IMR-90 (cell line): ENCODE data around the gene IGF2BP3. TPM values are rescaled to one million over a fixed set of nuclear protein-coding genes. Genes with fewer than 3 reads are reported as not detected.

Source experiments
- ATAC-seq: fragments of 200-7000 bp; cut with Tn5 transposase; 2 replicates; pipeline ENCODE4 v1.9.1; 2020; ENCODE audit warnings: low read depth, mild to moderate bottlenecking, moderate library complexity
- BruUV-seq: library from RNA; stranded (reverse); fragments of 400-500 nt; replicated peaks from 2 replicates; lab custom pipeline; 2021; lab: Mats Ljungman, UMichigan
- CTCF ChIA-PET: fragments of 300-600 bp; formaldehyde crosslinking; extraction: SDS; loops from one replicate; lab custom pipeline; 2021; ENCODE audit warnings: antibody characterized with exemption; lab: Yijun Ruan, JAX
- POLR2A ChIA-PET: fragments of 300-600 bp; sonication (Branson Sonifier 250); formaldehyde crosslinking; loops from one replicate; lab custom pipeline; 2022; ENCODE audit warnings: antibody characterized with exemption; ENCODE audit not compliant: unreplicated experiment; lab: Charles Lee
- DNase-seq: peaks from one replicate; pipeline ENCODE4 v3.0.0; 2013
- H2AFZ ChIP-seq: replicated peaks from 2 replicates; pipeline ENCODE3; 2013; ENCODE audit warnings: low read length, mild to moderate bottlenecking; ENCODE audit not compliant: poor library complexity
- H2AK5ac ChIP-seq: 2 replicates; pipeline ENCODE4 v1.6.1; 2013; ENCODE audit warnings: low read depth, low read length, inconsistent platforms
- H2AK9ac ChIP-seq: replicated peaks from 2 replicates; pipeline ENCODE3; 2013; ENCODE audit warnings: mild to moderate bottlenecking, low read depth, low read length, moderate library complexity; ENCODE audit not compliant: poor library complexity
- H2BK120ac ChIP-seq: 2 replicates; pipeline ENCODE4 v1.6.1; 2013; ENCODE audit warnings: low read depth, low read length, inconsistent platforms
- H2BK15ac ChIP-seq: 3 replicates; pipeline ENCODE4 v1.6.1; 2013; ENCODE audit warnings: low read depth, low read length, inconsistent platforms
- H2BK20ac ChIP-seq: 2 replicates; pipeline ENCODE4 v1.6.1; 2013; ENCODE audit warnings: low read depth, mild to moderate bottlenecking, inconsistent platforms, low read length, moderate library complexity
- H2BK5ac ChIP-seq: 2 replicates; pipeline ENCODE4 v1.6.1; 2013; ENCODE audit warnings: mild to moderate bottlenecking, low read depth, low read length, inconsistent platforms; ENCODE audit not compliant: poor library complexity, severe bottlenecking
- H3K14ac ChIP-seq: replicated peaks from 2 replicates; pipeline ENCODE4 v1.6.1; 2013; ENCODE audit warnings: low read depth, low read length, inconsistent platforms
- H3K18ac ChIP-seq: 2 replicates; pipeline ENCODE4 v1.6.1; 2013; ENCODE audit warnings: low read depth, low read length, control low read depth
- H3K23ac ChIP-seq: 2 replicates; pipeline ENCODE4 v1.6.1; 2013; ENCODE audit warnings: low read depth, low read length, inconsistent platforms
- H3K27ac ChIP-seq: 2 replicates; pipeline ENCODE4 v1.5.1; 2013; ENCODE audit warnings: mild to moderate bottlenecking, control low read depth, low read length; ENCODE audit not compliant: insufficient read depth
- H3K27me3 ChIP-seq: 2 replicates; pipeline ENCODE4 v1.6.1; 2013; ENCODE audit warnings: low read length; ENCODE audit not compliant: control insufficient read depth, insufficient read depth
- H3K36me3 ChIP-seq: 2 replicates; pipeline ENCODE4 v1.6.1; 2013; ENCODE audit warnings: low read length, mixed read lengths; ENCODE audit not compliant: control insufficient read depth, insufficient read depth
- H3K4ac ChIP-seq: 2 replicates; pipeline ENCODE4 v1.6.1; 2013; ENCODE audit warnings: low read depth, low read length, inconsistent platforms
- H3K4me1 ChIP-seq: 2 replicates; pipeline ENCODE4 v1.6.1; 2013; ENCODE audit warnings: low read length, mixed read lengths; ENCODE audit not compliant: control insufficient read depth, insufficient read depth
- H3K4me2 ChIP-seq: 2 replicates; pipeline ENCODE4 v1.6.1; 2013; ENCODE audit warnings: low read depth, mild to moderate bottlenecking, control low read depth, low read length, moderate library complexity
- H3K4me3 ChIP-seq: 2 replicates; pipeline ENCODE4 v1.5.1; 2013; ENCODE audit warnings: low read depth, mild to moderate bottlenecking, control low read depth, low read length, moderate library complexity; ENCODE audit not compliant: insufficient read depth
- H3K56ac ChIP-seq: 2 replicates; pipeline ENCODE4 v1.6.1; 2013; ENCODE audit warnings: low read length, inconsistent platforms; ENCODE audit not compliant: insufficient read depth; ENCODE audit errors: extremely low read depth
- H3K79me1 ChIP-seq, 2 experiments: 2 replicates each; pipeline ENCODE4 v1.6.1; 2013; ENCODE audit warnings: low read length in 2 of 2, inconsistent platforms in 1 of 2, low read depth in 1 of 2
- H3K9ac ChIP-seq: 2 replicates; pipeline ENCODE4 v1.6.1; 2013; ENCODE audit warnings: low read depth, low read length, control low read depth
- H3K9me1 ChIP-seq: 2 replicates; pipeline ENCODE4 v1.6.1; 2013; ENCODE audit warnings: low read length, inconsistent platforms; ENCODE audit not compliant: insufficient read depth
- H3K9me3 ChIP-seq: 2 replicates; pipeline ENCODE4 v1.6.1; 2013; ENCODE audit warnings: low read length; ENCODE audit not compliant: control insufficient read depth, insufficient read depth
- H4K20me1 ChIP-seq: 2 replicates; pipeline ENCODE4 v1.6.1; 2013; ENCODE audit warnings: low read length, inconsistent platforms; ENCODE audit not compliant: insufficient read depth
- H4K5ac ChIP-seq: 2 replicates; pipeline ENCODE4 v1.6.1; 2013; ENCODE audit warnings: mild to moderate bottlenecking, low read depth, low read length, control low read depth
- H4K8ac ChIP-seq, 2 experiments: 2 replicates each; pipeline ENCODE4 v1.6.1; 2013; ENCODE audit warnings: low read depth in 2 of 2, low read length in 2 of 2, control low read depth in 1 of 2, inconsistent platforms in 1 of 2
- H4K91ac ChIP-seq: 2 replicates; pipeline ENCODE4 v1.6.1; 2013; ENCODE audit warnings: low read depth, low read length, inconsistent platforms; ENCODE audit not compliant: insufficient read depth
- BHLHE40 ChIP-seq: fragments of 150-350 bp; IDR thresholded peaks from 2 replicates; pipeline ENCODE4 v1.6.1; 2016; ENCODE audit warnings: mild to moderate bottlenecking, low read depth, low read length
- CEBPB ChIP-seq: IDR thresholded peaks from 2 replicates; pipeline ENCODE4 v1.6.1; 2012; ENCODE audit warnings: low read depth, low read length, improper control_type of control experiment
- CHD1 ChIP-seq: IDR thresholded peaks from 2 replicates; pipeline ENCODE4 v1.6.1; 2012; ENCODE audit warnings: low read depth, low read length, improper control_type of control experiment
- CTCF ChIP-seq: conservative IDR thresholded peaks from 2 replicates; pipeline ENCODE4 v1.5.1; 2012; ENCODE audit warnings: mild to moderate bottlenecking, low read depth, low read length, improper control_type of control experiment
- ELK1 ChIP-seq: fragments of 150-350 bp; IDR thresholded peaks from 2 replicates; pipeline ENCODE4 v1.6.1; 2016; ENCODE audit warnings: low read depth, mild to moderate bottlenecking, low read length, moderate library complexity, borderline replicate concordance
- FOS ChIP-seq: fragments of 150-350 bp; IDR thresholded peaks from 2 replicates; pipeline ENCODE4 v1.6.1; 2016; ENCODE audit warnings: low read depth, low read length
- MAFK ChIP-seq: IDR thresholded peaks from 2 replicates; pipeline ENCODE4 v1.6.1; 2012; ENCODE audit warnings: low read depth, low read length, improper control_type of control experiment
- MAZ ChIP-seq: IDR thresholded peaks from 2 replicates; pipeline ENCODE4 v1.6.1; 2012; ENCODE audit warnings: low read depth, mild to moderate bottlenecking, low read length, improper control_type of control experiment, moderate library complexity, borderline replicate concordance
- MXI1 ChIP-seq: IDR thresholded peaks from 2 replicates; pipeline ENCODE4 v1.6.1; 2012; ENCODE audit warnings: low read depth, mild to moderate bottlenecking, low read length, moderate library complexity, borderline replicate concordance
- NFE2L2 ChIP-seq: fragments of 150-350 bp; IDR thresholded peaks from 2 replicates; pipeline ENCODE4 v1.6.1; 2016; ENCODE audit warnings: low read depth, mild to moderate bottlenecking, low read length
- POLR2A ChIP-seq: IDR thresholded peaks from 2 replicates; pipeline ENCODE4 v1.6.1; 2012; ENCODE audit warnings: mild to moderate bottlenecking, low read depth, low read length
- RAD21 ChIP-seq: IDR thresholded peaks from 2 replicates; pipeline ENCODE4 v1.6.1; 2012; ENCODE audit warnings: low read length, improper control_type of control experiment
- RCOR1 ChIP-seq: IDR thresholded peaks from 2 replicates; pipeline ENCODE4 v1.6.1; 2012; ENCODE audit warnings: mild to moderate bottlenecking, low read length, improper control_type of control experiment; ENCODE audit not compliant: insufficient replicate concordance
- RFX5 ChIP-seq: IDR thresholded peaks from 2 replicates; pipeline ENCODE4 v1.8.0; 2012; ENCODE audit warnings: low read depth, mild to moderate bottlenecking, low read length, moderate library complexity
- SMC3 ChIP-seq: fragments of 150-350 bp; IDR thresholded peaks from 2 replicates; pipeline ENCODE4 v1.6.1; 2016; ENCODE audit warnings: low read depth, mild to moderate bottlenecking, antibody characterized with exemption, low read length, moderate library complexity
- WGBS, 2 experiments: methylation state at CpG; one replicate each; pipeline versions ENCODE4 v1.1.5 to v1.1.7; 2013; ENCODE audit warnings: missing lambda C conversion rate in 2 of 2; ENCODE audit not compliant: insufficient read length in 1 of 2; ENCODE audit errors: extremely low coverage in 2 of 2; 5-methylcytosine and 5-hydroxymethylcytosine counted together
- dilution Hi-C: fragments of 300-500 bp; cut with HindIII; formaldehyde crosslinking; loops from one replicate; pipeline ENCODE4 v1.14.3; 2018; ENCODE audit warnings: low sequenced_read_pairs; ENCODE audit not compliant: unreplicated experiment
- in situ Hi-C: fragments of 300-500 bp; cut with MboI; formaldehyde crosslinking; loops from 3 replicates; pipeline ENCODE4 v1.14.3; 2019; ENCODE audit warnings: low sequenced_read_pairs, inconsistent platforms, mixed read lengths
- intact Hi-C: fragments of 100-400 bp; cut with micrococcal nuclease; formaldehyde crosslinking; loops from 2 replicates; pipeline ENCODE4 v1.10.0; 2022
- polyA plus RNA-seq, 3 experiments: library from polyadenylated mRNA; depleted of rRNA; stranded (reverse); fragments of >200 nt; gene quantifications; 2 replicates each; pipeline ENCODE4 v1.2.3, GENCODE V29; 2012; ENCODE audit warnings: low replicate concordance in 1 of 3
- total RNA-seq: library from RNA; depleted of rRNA; stranded (reverse); fragments of >200 nt; gene quantifications from 2 replicates; pipeline ENCODE4 v1.2.3, GENCODE V29; 2012
- TF ChIP-seq, protein P1 (sequence below): fragments of 150-350 bp; IDR thresholded peaks from 2 replicates; pipeline ENCODE4 v1.6.1; 2017; ENCODE audit warnings: mild to moderate bottlenecking, antibody characterized with exemption, low read length, low read depth

IGF2BP3 gene
- total and polyA plus RNA-seq, 2 of the 4 experiments (the other 2 are of a cell fraction), result 50.9 to 59.3 TPM

DNA sequence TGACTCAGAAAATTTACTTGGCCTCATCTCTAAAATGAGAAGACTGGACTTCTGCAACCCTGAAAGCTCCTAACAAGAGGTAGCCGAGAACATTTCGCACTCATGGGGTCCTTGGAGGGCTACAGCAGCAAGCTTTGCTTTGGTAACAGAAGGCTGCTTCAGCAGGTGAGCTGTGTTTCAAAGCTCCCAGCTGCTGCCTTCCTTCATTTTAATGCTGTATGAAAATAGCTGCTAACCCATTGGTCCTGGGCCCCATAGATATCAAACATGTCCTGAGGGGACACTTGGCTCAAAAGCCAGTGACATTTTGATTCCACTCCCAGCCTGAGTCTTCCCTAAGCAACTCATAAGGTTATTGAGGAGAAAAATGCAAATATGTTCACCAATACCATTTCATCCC, 185.4 kb downstream of the IGF2BP3 start:
- no peak overlapping the region for H2AK5ac ChIP-seq
- no peaks in the 10 kb centered on the region for H4K20me1 ChIP-seq
- no peaks in the 10 kb centered on the region for H3K9me1 ChIP-seq
- peak overlapping the region; percentile 26 for H2AFZ ChIP-seq
- no peak overlapping the region for H2AK9ac ChIP-seq
- H4K8ac ChIP-seq, result no peak overlapping the region
- TF ChIP-seq MAFK (no peak), SMC3 (no peak), RCOR1 (no peak), CTCF (no peak), CHD1 (no peak), FOS (no peak), MAZ (no peak), POLR2A (no peak), NFE2L2 (no peak), RFX5 (no peak), CEBPB (no peak), BHLHE40 (no peak), RAD21 (no peak), MXI1 (no peak), ELK1 (no peak)
- TF ChIP-seq, protein P1, sequence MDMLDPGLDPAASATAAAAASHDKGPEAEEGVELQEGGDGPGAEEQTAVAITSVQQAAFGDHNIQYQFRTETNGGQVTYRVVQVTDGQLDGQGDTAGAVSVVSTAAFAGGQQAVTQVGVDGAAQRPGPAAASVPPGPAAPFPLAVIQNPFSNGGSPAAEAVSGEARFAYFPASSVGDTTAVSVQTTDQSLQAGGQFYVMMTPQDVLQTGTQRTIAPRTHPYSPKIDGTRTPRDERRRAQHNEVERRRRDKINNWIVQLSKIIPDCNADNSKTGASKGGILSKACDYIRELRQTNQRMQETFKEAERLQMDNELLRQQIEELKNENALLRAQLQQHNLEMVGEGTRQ, result no peak
- H3K18ac ChIP-seq, result no peak overlapping the region
- no peak overlapping the region for H3K27ac ChIP-seq
- no peak overlapping the region for H4K91ac ChIP-seq
- no peak overlapping the region for H2BK15ac ChIP-seq
- H3K9me3 ChIP-seq, result no peaks in the 10 kb centered on the region
- in situ Hi-C loops, result no loop called here
- DNase-seq, result no peak
- H2BK5ac ChIP-seq, result no peak overlapping the region
- CTCF ChIA-PET, result no interaction called here
- H2BK120ac ChIP-seq, result no peak overlapping the region
- no peak overlapping the region for H3K23ac ChIP-seq
- no peak overlapping the region for H3K14ac ChIP-seq
- no peak overlapping the region for H3K4ac ChIP-seq
- H3K4me1 ChIP-seq, result no peaks in the 10 kb centered on the region
- H3K79me1 ChIP-seq, result no peaks in the 10 kb centered on the region
- ATAC-seq, result no peak
- no peak overlapping the region for H3K9ac ChIP-seq
- no peak overlapping the region for H2BK20ac ChIP-seq
- no peak overlapping the region for H3K56ac ChIP-seq
- H4K5ac ChIP-seq, result no peak overlapping the region
- dilution Hi-C loops, result no loop called here
- no peaks in the 10 kb centered on the region for H3K27me3 ChIP-seq
- no CpG with 5 or more reads among the region's 2 CpGs for WGBS, 2 experiments
- no peak overlapping the region for H3K4me3 ChIP-seq
- intact Hi-C loops, result no loop called here
- POLR2A ChIA-PET, result interaction anchor here (0.6 kb wide), 1 partner anchor 198 kb away, joined by 3 read pairs; no protein-coding TSS in a partner anchor
- H3K36me3 ChIP-seq, result no peaks in the 10 kb centered on the region
- BruUV-seq, result no TSS peak
- H3K4me2 ChIP-seq, result no peak overlapping the region
